GM21737 (cell line): ENCODE measurements around the gene REL.
A peak's percentile ranks its signal among the peaks of the same experiment; 100 is the strongest.
"Not testable (repeated sequence)": the region's sequence is repeated elsewhere in the genome, so short reads cannot be mapped to it uniquely, and the experiment has no call there.

Experiments
- ATAC-seq: cut with Tn5 transposase; IDR thresholded peaks from one replicate; pipeline ENCODE4 v1.9.1; 2021; ENCODE audit warnings: mild to moderate bottlenecking, moderate library complexity; ENCODE audit not compliant: unreplicated experiment

REL gene

GRCh38 chr2:60867007-60867406 lies 14.4 kb upstream of the REL start:
- ATAC-seq: no peak

- no peak for ATAC-seq
These were observed 13.5 kb upstream of the REL start for GRCh38 chr2:60867848-60868247.

- ATAC-seq: no peak
These were observed 12.6 kb upstream of the REL start for GRCh38 chr2:60868589-60869273.

- ATAC-seq: no peak
These were observed 8.9 kb upstream of the REL start for GRCh38 chr2:60872510-60872928.

- ATAC-seq: peak; percentile 80
These were observed 8.0 kb upstream of the REL start for GRCh38 chr2:60873381-60873780.

GRCh38 chr2:60875520-60875919 lies 5.9 kb upstream of the REL start:
- no peak for ATAC-seq

GRCh38 chr2:60880643-60881046 lies 729 bp upstream of the REL start:
- peak; percentile 0 for ATAC-seq

GRCh38 chr2:60882971-60883753 lies 1.8 kb downstream of the REL start:
- peak; percentile 25 for ATAC-seq

- no peak for ATAC-seq
These were observed 2.5 kb downstream of the REL start for GRCh38 chr2:60883896-60884295.

- no peak for ATAC-seq
These were observed 3.4 kb downstream of the REL start for GRCh38 chr2:60884800-60885199.

- ATAC-seq: no peak
These were observed 4.3 kb downstream of the REL start for GRCh38 chr2:60885683-60886082.

- no peak for ATAC-seq
These were observed 5.6 kb downstream of the REL start for GRCh38 chr2:60886991-60887390.

GRCh38 chr2:60888853-60889252 lies 7.5 kb downstream of the REL start:
- ATAC-seq: no peak

GRCh38 chr2:60889581-60890392 lies 8.4 kb downstream of the REL start:
- not testable (repeated sequence) for ATAC-seq

GRCh38 chr2:60890393-60890707 lies 9.0 kb downstream of the REL start:
- no peak for ATAC-seq

GRCh38 chr2:60891180-60891579 lies 9.8 kb downstream of the REL start:
- no peak for ATAC-seq

- ATAC-seq: no peak
These were observed 17.2 kb downstream of the REL start for GRCh38 chr2:60898567-60898966.

GRCh38 chr2:60899230-60899891 lies 18.0 kb downstream of the REL start:
- peak; percentile 62 for ATAC-seq

- no peak for ATAC-seq
These were observed 18.5 kb downstream of the REL start for GRCh38 chr2:60899892-60900249.

GRCh38 chr2:60901296-60901695 lies 19.9 kb downstream of the REL start:
- not testable (repeated sequence) for ATAC-seq

GRCh38 chr2:60905867-60906266 lies 24.5 kb downstream of the REL start:
- ATAC-seq: not testable (repeated sequence)
